Measurements from ENCODE around the gene TROAP. TPM values are rescaled to one million over a fixed set of nuclear protein-coding genes. Genes with fewer than 3 reads are reported as not detected.

TROAP gene
- total RNA-seq, 1 donor from 2014 or later, result 40.0 TPM

GRCh38 chr12:49334681-49335080, 11.6 kb downstream of the TROAP start:
- H3K9ac ChIP-seq, result no peak overlapping the region
- H3K4me1 Mint-ChIP-seq, result peaks cover 30% of the 10 kb centered on the region
- no peak overlapping the region for H3K4me3 ChIP-seq
- no peak overlapping the region for H3K27ac ChIP-seq
- no peak overlapping the region for H3K4me2 ChIP-seq
- H3K9me3 Mint-ChIP-seq, result peaks cover 6% of the 10 kb centered on the region
- no peak for DNase-seq (ENCODE audit: low spot score)
- H2AFZ ChIP-seq (replicated peaks), result no peak overlapping the region
- peaks cover 16% of the 10 kb centered on the region for H3K4me1 ChIP-seq
- no peaks in the 10 kb centered on the region for H3K36me3 ChIP-seq
- peaks cover 79% of the 10 kb centered on the region for H3K27me3 ChIP-seq
- H3K9me3 ChIP-seq (ENCODE audit: low read depth), result no peaks in the 10 kb centered on the region
- no peak overlapping the region for H3K4me3 Mint-ChIP-seq
- peaks cover 12% of the 10 kb centered on the region for H4K20me1 ChIP-seq (ENCODE audit: low read depth)
- peaks cover 60% of the 10 kb centered on the region for H3K27me3 Mint-ChIP-seq (ENCODE audit: insufficient read depth, low read depth)
- TF ChIP-seq EZH2phosphoT487 (IDR thresholded peaks at IDR 0.05), result no peak
- TF ChIP-seq, protein P1, sequence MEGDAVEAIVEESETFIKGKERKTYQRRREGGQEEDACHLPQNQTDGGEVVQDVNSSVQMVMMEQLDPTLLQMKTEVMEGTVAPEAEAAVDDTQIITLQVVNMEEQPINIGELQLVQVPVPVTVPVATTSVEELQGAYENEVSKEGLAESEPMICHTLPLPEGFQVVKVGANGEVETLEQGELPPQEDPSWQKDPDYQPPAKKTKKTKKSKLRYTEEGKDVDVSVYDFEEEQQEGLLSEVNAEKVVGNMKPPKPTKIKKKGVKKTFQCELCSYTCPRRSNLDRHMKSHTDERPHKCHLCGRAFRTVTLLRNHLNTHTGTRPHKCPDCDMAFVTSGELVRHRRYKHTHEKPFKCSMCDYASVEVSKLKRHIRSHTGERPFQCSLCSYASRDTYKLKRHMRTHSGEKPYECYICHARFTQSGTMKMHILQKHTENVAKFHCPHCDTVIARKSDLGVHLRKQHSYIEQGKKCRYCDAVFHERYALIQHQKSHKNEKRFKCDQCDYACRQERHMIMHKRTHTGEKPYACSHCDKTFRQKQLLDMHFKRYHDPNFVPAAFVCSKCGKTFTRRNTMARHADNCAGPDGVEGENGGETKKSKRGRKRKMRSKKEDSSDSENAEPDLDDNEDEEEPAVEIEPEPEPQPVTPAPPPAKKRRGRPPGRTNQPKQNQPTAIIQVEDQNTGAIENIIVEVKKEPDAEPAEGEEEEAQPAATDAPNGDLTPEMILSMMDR (IDR thresholded peaks at IDR 0.05), result no peak
- TF ChIP-seq EZH2 (IDR thresholded peaks at IDR 0.05), result no peak
- H3K27ac Mint-ChIP-seq, result peak overlapping the region; percentile 21
- H3K79me2 ChIP-seq (ENCODE audit: low read depth), result no peaks in the 10 kb centered on the region
- H3K36me3 Mint-ChIP-seq, result peaks cover 10% of the 10 kb centered on the region
- peaks cover 41% of the 10 kb centered on the region for H3F3A ChIP-seq (ENCODE audit: low read depth)

DNA sequence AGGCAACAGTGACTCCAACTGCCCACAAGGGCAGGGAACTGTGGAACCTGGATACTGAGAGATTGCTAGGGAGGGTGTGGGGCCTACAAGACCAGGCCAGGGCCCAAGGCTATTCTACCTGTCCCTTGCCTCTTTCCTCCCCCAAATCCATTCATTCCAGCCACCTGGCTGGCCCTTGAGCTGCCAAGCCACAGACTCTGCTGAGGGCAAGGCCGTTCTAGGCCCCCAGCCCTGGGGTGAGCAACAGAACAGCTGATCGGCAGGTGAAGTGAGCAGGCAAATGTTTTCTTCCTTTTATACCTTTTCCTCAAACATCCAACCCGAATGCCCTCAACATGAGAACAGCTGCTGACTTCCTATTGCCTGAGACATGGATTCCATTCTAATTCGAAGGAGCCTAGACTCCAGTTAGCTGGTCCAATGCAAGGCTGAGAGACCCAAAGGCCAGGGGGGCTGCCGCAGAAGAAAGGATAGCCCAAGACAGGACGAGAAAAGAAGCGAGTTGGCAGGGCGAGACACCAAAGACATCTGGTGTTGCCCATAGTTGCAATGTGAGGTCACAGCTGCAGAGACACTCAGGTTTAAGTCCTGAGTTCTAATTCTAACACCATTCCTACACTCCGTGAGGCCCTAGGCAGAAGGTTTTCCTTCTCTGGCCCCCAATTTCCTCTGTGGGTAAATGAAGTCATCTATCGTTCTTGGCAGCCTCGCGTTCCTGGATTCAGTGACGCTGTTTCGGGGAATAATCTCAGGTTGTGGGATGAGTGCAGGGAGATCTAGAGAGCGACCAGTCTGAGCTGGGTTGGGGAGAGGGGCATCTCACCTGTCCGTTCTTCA, 12.3 kb downstream of the TROAP start:
- Histone ChIP-seq H3K4me1 (peaks cover 16% of the 10 kb centered on the region), H4K20me1 (ENCODE audit: low read depth) (peaks cover 12% of the 10 kb centered on the region), H2AFZ (replicated peaks) (no peak overlapping the region), H3K27ac (no peak overlapping the region), H3F3A (ENCODE audit: low read depth) (peaks cover 41% of the 10 kb centered on the region), H3K79me2 (ENCODE audit: low read depth) (no peaks in the 10 kb centered on the region), H3K36me3 (no peaks in the 10 kb centered on the region), H3K27me3 (peaks cover 86% of the 10 kb centered on the region), H3K9me3 (ENCODE audit: low read depth) (no peaks in the 10 kb centered on the region), H3K4me2 (no peak overlapping the region), H3K4me3 (no peak overlapping the region), H3K9ac (no peak overlapping the region)
- no peak for DNase-seq (ENCODE audit: low spot score)
- H3K9me3 Mint-ChIP-seq, result peaks cover 6% of the 10 kb centered on the region
- peak overlapping the region; percentile 58 for H3K4me3 Mint-ChIP-seq
- no peak for TF ChIP-seq EZH2phosphoT487 (IDR thresholded peaks at IDR 0.05)
- no peak for TF ChIP-seq EZH2 (IDR thresholded peaks at IDR 0.05)
- TF ChIP-seq, protein P1 (IDR thresholded peaks at IDR 0.05), result no peak
- peaks cover 37% of the 10 kb centered on the region for H3K4me1 Mint-ChIP-seq
- H3K27ac Mint-ChIP-seq, result no peak overlapping the region
- H3K36me3 Mint-ChIP-seq, result peaks cover 8% of the 10 kb centered on the region
- peaks cover 67% of the 10 kb centered on the region for H3K27me3 Mint-ChIP-seq (ENCODE audit: insufficient read depth, low read depth)

- Histone ChIP-seq H3K9me3 (ENCODE audit: low read depth) (no peaks in the 10 kb centered on the region), H3F3A (ENCODE audit: low read depth) (peaks cover 42% of the 10 kb centered on the region), H3K4me3 (peak overlapping the region; percentile 40), H3K9ac (no peak overlapping the region), H3K4me2 (peak overlapping the region; percentile 86), H3K36me3 (no peaks in the 10 kb centered on the region), H2AFZ (replicated peaks) (peak overlapping the region; percentile 58), H3K27me3 (peaks cover 93% of the 10 kb centered on the region), H3K4me1 (peaks cover 22% of the 10 kb centered on the region), H3K27ac (no peak overlapping the region), H3K79me2 (ENCODE audit: low read depth) (no peaks in the 10 kb centered on the region), H4K20me1 (ENCODE audit: low read depth) (peaks cover 9% of the 10 kb centered on the region)
- TF ChIP-seq, protein P1 (IDR thresholded peaks at IDR 0.05), result no peak
- peak; percentile 97 for TF ChIP-seq EZH2 (IDR thresholded peaks at IDR 0.05)
- peak; percentile 95 for TF ChIP-seq EZH2phosphoT487 (IDR thresholded peaks at IDR 0.05)
- no peak overlapping the region for H3K27ac Mint-ChIP-seq
- DNase-seq (ENCODE audit: low spot score), result peak; percentile 29
- H3K4me3 Mint-ChIP-seq, result no peak overlapping the region
- peaks cover 8% of the 10 kb centered on the region for H3K36me3 Mint-ChIP-seq
- H3K9me3 Mint-ChIP-seq, result peaks cover 6% of the 10 kb centered on the region
- peaks cover 44% of the 10 kb centered on the region for H3K4me1 Mint-ChIP-seq
- peaks cover 74% of the 10 kb centered on the region for H3K27me3 Mint-ChIP-seq (ENCODE audit: insufficient read depth, low read depth)
These were observed 13.0 kb downstream of the TROAP start for GRCh38 chr12:49335955-49336644.

All from neural progenitor cell (in vitro differentiated cells).